ENCODE measurements around the gene ZBTB38. TPM values are rescaled to one million over a fixed set of nuclear protein-coding genes. Genes with fewer than 3 reads are reported as not detected.

Gene ZBTB38
- polyA plus RNA-seq, 1 experiment = 97.1 TPM

GRCh38 chr3:141353652-141354495 is 14.4 kb upstream of the ZBTB38 start:
- no peaks in the 10 kb centered on the region for H3K9me3 ChIP-seq (ENCODE audit: control insufficient read depth, insufficient read depth, low read length)
- TF ChIP-seq, protein P1, sequence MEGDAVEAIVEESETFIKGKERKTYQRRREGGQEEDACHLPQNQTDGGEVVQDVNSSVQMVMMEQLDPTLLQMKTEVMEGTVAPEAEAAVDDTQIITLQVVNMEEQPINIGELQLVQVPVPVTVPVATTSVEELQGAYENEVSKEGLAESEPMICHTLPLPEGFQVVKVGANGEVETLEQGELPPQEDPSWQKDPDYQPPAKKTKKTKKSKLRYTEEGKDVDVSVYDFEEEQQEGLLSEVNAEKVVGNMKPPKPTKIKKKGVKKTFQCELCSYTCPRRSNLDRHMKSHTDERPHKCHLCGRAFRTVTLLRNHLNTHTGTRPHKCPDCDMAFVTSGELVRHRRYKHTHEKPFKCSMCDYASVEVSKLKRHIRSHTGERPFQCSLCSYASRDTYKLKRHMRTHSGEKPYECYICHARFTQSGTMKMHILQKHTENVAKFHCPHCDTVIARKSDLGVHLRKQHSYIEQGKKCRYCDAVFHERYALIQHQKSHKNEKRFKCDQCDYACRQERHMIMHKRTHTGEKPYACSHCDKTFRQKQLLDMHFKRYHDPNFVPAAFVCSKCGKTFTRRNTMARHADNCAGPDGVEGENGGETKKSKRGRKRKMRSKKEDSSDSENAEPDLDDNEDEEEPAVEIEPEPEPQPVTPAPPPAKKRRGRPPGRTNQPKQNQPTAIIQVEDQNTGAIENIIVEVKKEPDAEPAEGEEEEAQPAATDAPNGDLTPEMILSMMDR (IDR thresholded peaks at IDR 0.05; ENCODE audit: low read depth, low read length) = no peak
- H3K27me3 ChIP-seq (ENCODE audit: control insufficient read depth, insufficient read depth, low read length) = no peaks in the 10 kb centered on the region
- H3K4me3 ChIP-seq (ENCODE audit: low read depth, low read length) = no peak overlapping the region
- H3K27ac ChIP-seq (ENCODE audit: low read depth, low read length) = no peak overlapping the region
- ChIA-PET CTCF (interaction anchor here (1.2 kb wide), 1 partner anchor 42 kb away, joined by 4 read pairs; no protein-coding TSS in a partner anchor), POLR2A (no interaction called here)
- DNase-seq (ENCODE audit: low read depth, low spot score) = no peak

GRCh38 chr3:141354517-141354916 is 13.8 kb upstream of the ZBTB38 start:
- Histone ChIP-seq H3K9me3 (ENCODE audit: control insufficient read depth, insufficient read depth, low read length) (no peaks in the 10 kb centered on the region), H3K27me3 (ENCODE audit: control insufficient read depth, insufficient read depth, low read length) (no peaks in the 10 kb centered on the region), H3K27ac (ENCODE audit: low read depth, low read length) (no peak overlapping the region), H3K4me3 (ENCODE audit: low read depth, low read length) (no peak overlapping the region)
- ChIA-PET POLR2A (no interaction called here), CTCF (interaction anchor here (0.6 to 1.2 kb wide), 2 partner anchors 43 to 50 kb away, joined by 4 to 6 read pairs; no protein-coding TSS in a partner anchor)
- TF ChIP-seq, protein P1 (IDR thresholded peaks at IDR 0.05; ENCODE audit: low read depth, low read length) = no peak
- no peak for DNase-seq (ENCODE audit: low read depth, low spot score)

DNA sequence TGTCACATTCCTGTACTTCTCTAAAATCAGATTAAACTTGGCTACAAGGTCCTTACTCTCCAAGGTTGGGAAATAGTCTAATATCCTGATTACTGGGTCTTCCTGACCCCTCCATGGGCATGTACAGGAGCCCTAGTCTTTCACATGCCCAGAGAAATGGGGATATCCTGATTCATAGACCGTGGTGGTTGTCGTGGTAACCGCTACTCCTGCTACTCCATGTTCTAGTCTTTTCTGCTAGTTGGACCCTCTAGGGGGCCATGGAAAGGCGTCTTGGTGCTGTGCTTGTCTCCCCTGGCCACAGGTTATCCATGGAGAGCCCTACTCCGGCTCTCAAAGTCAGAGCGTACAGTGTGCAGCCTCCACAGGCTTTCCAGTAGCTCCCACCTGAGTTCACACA is 13.1 kb upstream of the ZBTB38 start:
- TF ChIP-seq, protein P1 (IDR thresholded peaks at IDR 0.05; ENCODE audit: low read depth, low read length) = no peak
- Histone ChIP-seq H3K27ac (ENCODE audit: low read depth, low read length) (no peak overlapping the region), H3K27me3 (ENCODE audit: control insufficient read depth, insufficient read depth, low read length) (no peaks in the 10 kb centered on the region), H3K4me3 (ENCODE audit: low read depth, low read length) (no peak overlapping the region), H3K9me3 (ENCODE audit: control insufficient read depth, insufficient read depth, low read length) (no peaks in the 10 kb centered on the region)
- ChIA-PET CTCF (no interaction called here), POLR2A (no interaction called here)
- DNase-seq (ENCODE audit: low read depth, low spot score) = no peak

DNA sequence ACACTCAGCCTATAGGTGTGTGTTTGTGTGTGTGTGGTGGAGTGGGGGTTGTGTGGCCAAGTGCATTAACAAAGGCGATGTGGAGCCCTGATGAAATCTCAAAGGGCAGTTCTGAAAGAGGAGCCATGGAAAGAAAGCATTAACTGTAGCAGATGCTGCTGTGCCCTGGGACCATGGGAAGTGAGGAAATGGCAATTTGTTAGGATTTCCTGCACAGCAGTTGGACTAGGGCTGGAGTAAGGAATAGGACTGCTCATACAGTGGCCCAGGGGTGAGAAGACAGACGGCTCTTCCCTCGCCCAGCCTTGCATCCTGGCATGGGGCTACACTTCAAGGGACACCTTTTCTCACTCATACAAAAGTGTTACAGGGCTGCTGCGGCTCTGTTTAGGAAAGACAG is 12.3 kb upstream of the ZBTB38 start:
- H3K9me3 ChIP-seq (ENCODE audit: control insufficient read depth, insufficient read depth, low read length) = no peaks in the 10 kb centered on the region
- no peak overlapping the region for H3K4me3 ChIP-seq (ENCODE audit: low read depth, low read length)
- CTCF ChIA-PET = no interaction called here
- no peak overlapping the region for H3K27ac ChIP-seq (ENCODE audit: low read depth, low read length)
- TF ChIP-seq, protein P1 (IDR thresholded peaks at IDR 0.05; ENCODE audit: low read depth, low read length) = no peak
- POLR2A ChIA-PET = no interaction called here
- H3K27me3 ChIP-seq (ENCODE audit: control insufficient read depth, insufficient read depth, low read length) = no peaks in the 10 kb centered on the region
- no peak for DNase-seq (ENCODE audit: low read depth, low spot score)

DNA sequence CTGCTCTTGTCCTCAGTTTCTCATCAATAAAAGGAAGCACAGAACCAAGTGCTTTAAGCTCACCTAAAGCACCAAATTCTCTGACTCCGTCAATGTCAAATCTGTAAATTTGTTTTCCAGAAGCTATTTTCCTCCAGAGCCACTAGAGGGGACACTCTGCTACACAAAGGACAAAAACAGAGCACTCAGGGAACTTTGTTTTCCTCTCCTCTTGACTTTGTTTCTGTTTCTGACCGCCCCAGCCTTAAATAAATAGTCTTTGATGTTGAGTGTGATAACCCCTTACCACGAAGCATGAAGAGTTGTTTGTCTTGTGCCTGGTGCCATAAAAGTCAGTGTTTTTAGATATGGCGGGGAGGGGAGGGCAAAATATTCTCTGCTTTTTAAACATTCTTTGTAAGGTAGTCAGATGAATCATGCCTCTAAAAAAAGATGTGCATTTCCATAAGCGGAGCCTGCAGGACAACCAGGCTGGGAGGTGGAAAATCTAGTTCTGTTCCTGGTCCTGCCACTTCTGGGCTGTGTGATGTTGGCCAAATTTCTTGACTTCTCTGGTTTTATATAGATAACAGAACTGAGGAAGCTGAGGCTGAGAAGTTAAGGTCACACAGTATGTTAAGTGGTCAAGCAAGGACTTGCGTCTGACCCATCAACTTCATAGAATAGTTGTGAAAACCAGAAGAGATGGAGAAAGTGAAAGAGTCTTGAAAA is 7.3 kb upstream of the ZBTB38 start:
- TF ChIP-seq, protein P1 (IDR thresholded peaks at IDR 0.05; ENCODE audit: low read depth, low read length) = peak; percentile 73
- H3K4me3 ChIP-seq (ENCODE audit: low read depth, low read length) = no peak overlapping the region
- H3K27me3 ChIP-seq (ENCODE audit: control insufficient read depth, insufficient read depth, low read length) = no peaks in the 10 kb centered on the region
- H3K27ac ChIP-seq (ENCODE audit: low read depth, low read length) = peak overlapping the region; percentile 57
- ChIA-PET POLR2A (interaction anchor here (0.6 to 1.0 kb wide), 5 partner anchors 21 to 88 kb away, joined by 3 to 5 read pairs (median 3); no protein-coding TSS in a partner anchor), CTCF (interaction anchor here (0.5 to 3.5 kb wide), 33 partner anchors 9 to 200 kb away, joined by 3 to 33 read pairs (median 6); partner anchors contain the start of gene PXYLP1)
- no peaks in the 10 kb centered on the region for H3K9me3 ChIP-seq (ENCODE audit: control insufficient read depth, insufficient read depth, low read length)
- DNase-seq (ENCODE audit: low read depth, low spot score) = no peak
